ENCODE data around the gene LCK. TPM values are rescaled to one million over a fixed set of nuclear protein-coding genes. Genes with fewer than 3 reads are reported as not detected.

Gene LCK
- total and polyA plus RNA-seq, 2 experiments from 2014 or later: 0.40 to 0.79 TPM

GRCh38 chr1:32221581-32221979 lies 29.5 kb upstream of the LCK start:
- Histone ChIP-seq H3K9me2 (replicated peaks; ENCODE audit: insufficient read depth) (no peaks in the 10 kb centered on the region), H3K9me3 (ENCODE audit: low read depth) (no peaks in the 10 kb centered on the region), H2AFZ (peak overlapping the region; percentile 79), H3K4me2 (peak overlapping the region; percentile 94), H3K27me3 (no peaks in the 10 kb centered on the region), H3K36me3 (replicated peaks; ENCODE audit: insufficient read depth, low read depth) (no peaks in the 10 kb centered on the region), H3K27ac (peak overlapping the region; percentile 97), H3K79me2 (peaks cover 44% of the 10 kb centered on the region), H4K20me1 (ENCODE audit: insufficient read depth, poor library complexity, severe bottlenecking) (no peaks in the 10 kb centered on the region), H3K4me1 (ENCODE audit: insufficient read depth) (peaks cover 24% of the 10 kb centered on the region), H3K4me3 (peak overlapping the region; percentile 65)
- 9% methylated on average over 13 of the region's 13 CpGs for WGBS (ENCODE audit: low lambda C conversion rate, missing lambda C conversion rate)
- DNase-seq (ENCODE audit: low spot score): no peak
- TF ChIP-seq CTCF (IDR thresholded peaks at IDR 0.05; ENCODE audit: poor library complexity) (no peak), EZH2phosphoT487 (IDR thresholded peaks at IDR 0.05; ENCODE audit: low read depth, severe bottlenecking, unreplicated experiment) (no peak), EZH2 (IDR thresholded peaks at IDR 0.05; ENCODE audit: borderline replicate concordance) (no peak)

DNA sequence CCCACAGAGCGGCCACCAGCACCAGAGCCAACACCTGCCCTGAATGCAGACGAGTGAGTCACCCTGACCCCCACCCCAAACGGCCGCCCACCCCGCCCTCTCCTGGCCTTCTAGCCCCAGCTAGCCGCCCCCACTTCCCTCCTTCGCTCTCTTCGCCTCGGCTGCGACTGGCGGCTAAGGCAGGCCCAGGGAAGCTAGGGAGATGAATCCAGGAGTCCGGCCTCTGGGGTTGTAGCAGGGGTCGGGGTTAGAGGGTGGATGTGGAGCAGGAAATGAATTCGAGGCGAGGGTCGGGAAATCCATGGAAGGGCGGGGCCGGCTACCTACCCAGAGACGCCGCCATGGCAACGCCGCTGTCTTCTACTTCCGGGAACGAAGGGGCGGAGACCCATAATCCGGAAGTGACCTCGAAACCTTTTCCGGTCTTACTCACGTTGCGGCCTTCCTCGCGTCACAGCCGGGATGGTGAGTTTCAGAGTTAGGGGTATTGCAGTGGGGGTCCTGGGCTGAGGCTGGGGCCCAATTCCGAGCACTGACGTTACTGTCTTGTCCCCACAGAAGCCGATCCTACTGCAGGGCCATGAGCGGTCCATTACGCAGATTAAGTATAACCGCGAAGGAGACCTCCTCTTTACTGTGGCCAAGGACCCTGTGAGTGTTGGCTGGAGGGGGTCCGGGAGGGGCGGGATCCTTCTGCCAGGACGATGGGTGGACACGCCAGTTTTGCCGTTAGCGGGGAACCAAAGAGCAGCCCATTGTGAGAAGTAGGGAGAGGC lies 28.9 kb upstream of the LCK start, which contains the start of the genes EIF3I and TMEM234:
TSS of gene EIF3I (plus strand) at position 428 of the 776 bp plus-strand sequence. CDS start at position 463, 35 bp downstream.
TSS of gene TMEM234 (minus strand) at position 374 of the 776 bp plus-strand sequence. CDS start at position 343, 31 bp downstream.
- Histone ChIP-seq H3K79me2 (peaks cover 44% of the 10 kb centered on the region), H3K36me3 (replicated peaks; ENCODE audit: insufficient read depth, low read depth) (no peaks in the 10 kb centered on the region), H3K9me3 (ENCODE audit: low read depth) (no peaks in the 10 kb centered on the region), H3K4me1 (ENCODE audit: insufficient read depth) (peaks cover 24% of the 10 kb centered on the region), H3K9me2 (replicated peaks; ENCODE audit: insufficient read depth) (no peaks in the 10 kb centered on the region), H4K20me1 (ENCODE audit: insufficient read depth, poor library complexity, severe bottlenecking) (no peaks in the 10 kb centered on the region), H3K27ac (peak within 1 kb of the TSS; percentile 97), H3K4me2 (peak within 1 kb of the TSS; percentile 94), H3K27me3 (no peaks in the 10 kb centered on the region), H3K4me3 (peak within 1 kb of the TSS; percentile 65), H2AFZ (peak within 1 kb of the TSS; percentile 88)
- DNase-seq (ENCODE audit: low spot score): peak; percentile 96
- 2% methylated on average over 45 of the region's 46 CpGs for WGBS (ENCODE audit: low lambda C conversion rate, missing lambda C conversion rate)
- TF ChIP-seq EZH2phosphoT487 (IDR thresholded peaks at IDR 0.05; ENCODE audit: low read depth, severe bottlenecking, unreplicated experiment): no peak
- TF ChIP-seq CTCF (IDR thresholded peaks at IDR 0.05; ENCODE audit: poor library complexity): no peak

DNA sequence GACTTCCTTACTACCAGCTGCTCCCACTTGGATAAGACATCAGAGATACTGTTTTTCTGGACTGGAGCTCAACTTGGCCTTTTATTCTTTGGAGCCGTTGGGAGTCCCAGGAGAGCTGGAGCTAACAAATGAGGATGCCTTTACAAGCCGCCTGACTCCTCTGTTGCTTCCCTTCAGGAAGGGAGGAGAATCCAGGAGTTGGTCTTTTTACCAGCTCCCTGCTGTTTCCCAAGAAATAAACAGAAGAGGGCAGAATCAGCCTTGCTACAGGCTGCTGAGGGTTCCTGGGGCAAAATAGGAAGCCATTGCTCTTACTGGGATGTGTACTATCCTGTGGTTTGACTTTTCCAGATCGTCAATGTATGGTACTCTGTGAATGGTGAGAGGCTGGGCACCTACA lies 27.4 kb upstream of the LCK start:
- DNase-seq (ENCODE audit: low spot score): no peak
- no peak overlapping the region for H2AFZ ChIP-seq
- no peaks in the 10 kb centered on the region for H3K36me3 ChIP-seq (replicated peaks; ENCODE audit: insufficient read depth, low read depth)
- H3K79me2 ChIP-seq: peaks cover 44% of the 10 kb centered on the region
- no peaks in the 10 kb centered on the region for H3K27me3 ChIP-seq
- H3K9me2 ChIP-seq (replicated peaks; ENCODE audit: insufficient read depth): no peaks in the 10 kb centered on the region
- no peak overlapping the region for H3K4me3 ChIP-seq
- WGBS (ENCODE audit: low lambda C conversion rate, missing lambda C conversion rate): 91% methylated on average over 3 of the region's 3 CpGs
- H3K4me1 ChIP-seq (ENCODE audit: insufficient read depth): peaks cover 24% of the 10 kb centered on the region
- TF ChIP-seq CTCF (IDR thresholded peaks at IDR 0.05; ENCODE audit: poor library complexity) (no peak), EZH2 (IDR thresholded peaks at IDR 0.05; ENCODE audit: borderline replicate concordance) (no peak), EZH2phosphoT487 (IDR thresholded peaks at IDR 0.05; ENCODE audit: low read depth, severe bottlenecking, unreplicated experiment) (no peak)
- H3K9me3 ChIP-seq (ENCODE audit: low read depth): no peaks in the 10 kb centered on the region
- H4K20me1 ChIP-seq (ENCODE audit: insufficient read depth, poor library complexity, severe bottlenecking): no peaks in the 10 kb centered on the region
- H3K27ac ChIP-seq: peak overlapping the region; percentile 97
- H3K4me2 ChIP-seq: peak overlapping the region; percentile 94
